Breast epithelium (tissue), 4 donors: ENCODE measurements around the gene ADGRE1. TPM values are rescaled to one million over a fixed set of nuclear protein-coding genes. Genes with fewer than 3 reads are reported as not detected.

Experiments used
- DNase-seq, 2 donors: peaks; one replicate each; pipeline ENCODE4 v3.0.0-alpha.2; 2019; ENCODE audit warnings: low spot score in 2 of 2
- H3K27ac ChIP-seq, 2 donors: fragments of 200-600 bp; sonication (generic) in 1 of 2; one replicate each; pipeline ENCODE4 v1.5.1; 2016 to 2019; ENCODE audit warnings: mild to moderate bottlenecking in 1 of 2
- H3K27me3 ChIP-seq, 2 donors: fragments of 200-600 bp; sonication (generic) in 1 of 2; one replicate each; pipeline versions ENCODE4 v1.5.1 to v1.6.0; 2017 to 2019; ENCODE audit warnings: control low read depth in 1 of 2, mild to moderate bottlenecking in 1 of 2
- H3K36me3 ChIP-seq: fragments of 200-600 bp; one replicate; pipeline ENCODE4 v1.5.1; 2019
- H3K4me1 ChIP-seq, 2 donors: fragments of 200-600 bp; sonication (generic); one replicate each; pipeline ENCODE4 v1.5.1; 2016 to 2019; ENCODE audit warnings: control low read depth in 1 of 2
- H3K4me3 ChIP-seq, 3 donors: fragments of 200-600 bp; sonication (generic); 1 replicate in 2 of 3; 2 replicates in 1 of 3; pipeline ENCODE4 v1.5.1; 2016 to 2019; ENCODE audit warnings: mild to moderate bottlenecking in 3 of 3, moderate library complexity in 2 of 3
- H3K9me3 ChIP-seq, 2 donors: fragments of 200-600 bp; sonication (generic) in 1 of 2; one replicate each; pipeline ENCODE4 v1.5.1; 2016 to 2019; ENCODE audit warnings: control low read depth in 1 of 2
- CTCF ChIP-seq, 3 donors: fragments of 450-650 bp; IDR thresholded peaks; one replicate each; pipeline ENCODE4 v1.5.1; 2016 to 2017; ENCODE audit warnings: antibody characterized with exemption in 3 of 3, mild to moderate bottlenecking in 3 of 3, moderate library complexity in 3 of 3
- POLR2A ChIP-seq: fragments of 450-650 bp; IDR thresholded peaks from one replicate; pipeline ENCODE4 v1.6.1; 2016; ENCODE audit warnings: antibody characterized with exemption, mild to moderate bottlenecking, moderate library complexity
- POLR2AphosphoS5 ChIP-seq, 3 donors: sonication (generic); formaldehyde crosslinking; IDR thresholded peaks; one replicate each; pipeline ENCODE4 v1.6.1; 2017; ENCODE audit warnings: antibody characterized with exemption in 3 of 3
- intact Hi-C: fragments of 100-400 bp; cut with DNase I; formaldehyde crosslinking; loops from one replicate; pipeline ENCODE4 v1.15.1; 2023; ENCODE audit warnings: low total_unique reads
- total RNA-seq, 3 donors: library from RNA; depleted of rRNA; stranded (reverse); fragments of >200 nt; gene quantifications; one replicate each; pipeline ENCODE4 v1.1.0, GENCODE V29; 2016

ADGRE1 gene
- total RNA-seq, 3 donors from 2014 or later = 0.33 to 0.44 TPM; not detected in 1

GRCh38 chr19:6877766-6878165 is 9.6 kb upstream of the ADGRE1 start:
- DNase-seq = no peak
- H3K9me3 ChIP-seq = peaks cover 0 to 7% of the 10 kb centered on the region in 2 donors
- no peaks in the 10 kb centered on the region for H3K4me1 ChIP-seq
- H3K27ac ChIP-seq = no peak overlapping the region
- H3K27me3 ChIP-seq = peaks cover 0 to 27% of the 10 kb centered on the region in 2 donors
- no peaks in the 10 kb centered on the region for H3K36me3 ChIP-seq
- intact Hi-C loops = no loop called here
- no peak overlapping the region for H3K4me3 ChIP-seq
- no peak for TF ChIP-seq CTCF (IDR thresholded peaks at IDR 0.05)
- TF ChIP-seq POLR2A = no peak
- TF ChIP-seq POLR2AphosphoS5 (IDR thresholded peaks at IDR 0.05) = no peak

GRCh38 chr19:6886277-6886897 is 992 bp upstream of the ADGRE1 start:
- intact Hi-C loops = no loop called here
- no peak overlapping the region for H3K4me3 ChIP-seq
- H3K36me3 ChIP-seq = no peaks in the 10 kb centered on the region
- peaks cover 0 to 13% of the 10 kb centered on the region in 2 donors for H3K27me3 ChIP-seq
- TF ChIP-seq POLR2A (no peak), CTCF (IDR thresholded peaks at IDR 0.05) (no peak), POLR2AphosphoS5 (IDR thresholded peaks at IDR 0.05) (no peak)
- no peak overlapping the region for H3K27ac ChIP-seq
- peaks cover 0 to 15% of the 10 kb centered on the region in 2 donors for H3K9me3 ChIP-seq
- no peak for DNase-seq
- H3K4me1 ChIP-seq = no peaks in the 10 kb centered on the region

GRCh38 chr19:6888967-6889366 is 1.6 kb downstream of the ADGRE1 start:
- peaks cover 0 to 10% of the 10 kb centered on the region in 2 donors for H3K27me3 ChIP-seq
- H3K27ac ChIP-seq = no peak overlapping the region
- no peaks in the 10 kb centered on the region for H3K4me1 ChIP-seq
- intact Hi-C loops = no loop called here
- H3K36me3 ChIP-seq = no peaks in the 10 kb centered on the region
- no peak for DNase-seq
- H3K9me3 ChIP-seq = peaks cover 0 to 15% of the 10 kb centered on the region in 2 donors
- TF ChIP-seq POLR2A (no peak), POLR2AphosphoS5 (IDR thresholded peaks at IDR 0.05) (no peak), CTCF (IDR thresholded peaks at IDR 0.05) (no peak)
- H3K4me3 ChIP-seq = no peak overlapping the region

- H3K36me3 ChIP-seq = no peaks in the 10 kb centered on the region
- TF ChIP-seq POLR2AphosphoS5 (IDR thresholded peaks at IDR 0.05) = no peak
- no peak for TF ChIP-seq POLR2A
- intact Hi-C loops = no loop called here
Measured at GRCh38 chr19:6890401-6890913, 3.1 kb downstream of the ADGRE1 start.

GRCh38 chr19:6890938-6891337 is 3.6 kb downstream of the ADGRE1 start:
- intact Hi-C loops = no loop called here
- no peaks in the 10 kb centered on the region for H3K36me3 ChIP-seq
- no peak for DNase-seq
- H3K27ac ChIP-seq = no peak overlapping the region
- H3K9me3 ChIP-seq = peaks cover 0 to 26% of the 10 kb centered on the region in 2 donors
- no peaks in the 10 kb centered on the region for H3K4me1 ChIP-seq
- no peak overlapping the region for H3K4me3 ChIP-seq
- TF ChIP-seq POLR2A (no peak), CTCF (IDR thresholded peaks at IDR 0.05) (no peak), POLR2AphosphoS5 (IDR thresholded peaks at IDR 0.05) (no peak)
- H3K27me3 ChIP-seq = peaks cover 0 to 20% of the 10 kb centered on the region in 2 donors

More at GRCh38 chr19:6890401-6890913, 3.1 kb downstream of the ADGRE1 start:
- no peaks in the 10 kb centered on the region for H3K4me1 ChIP-seq
- H3K27me3 ChIP-seq = peaks cover 0 to 20% of the 10 kb centered on the region in 2 donors
- H3K9me3 ChIP-seq = peaks cover 0 to 22% of the 10 kb centered on the region in 2 donors
- H3K27ac ChIP-seq = no peak overlapping the region
- no peak overlapping the region for H3K4me3 ChIP-seq
- no peak for DNase-seq
